Epidermal melanocyte (primary cell): ENCODE data around the gene PARP15.
"Not testable (repeated sequence)": the region's sequence is repeated elsewhere in the genome, so short reads cannot be mapped to it uniquely, and the experiment has no call there.

Experiments used
- DNase-seq: peaks from one replicate; pipeline ENCODE4 v3.0.0; 2011; ENCODE audit warnings: low spot score; ENCODE audit not compliant: insufficient read length

The PARP15 gene

DNA sequence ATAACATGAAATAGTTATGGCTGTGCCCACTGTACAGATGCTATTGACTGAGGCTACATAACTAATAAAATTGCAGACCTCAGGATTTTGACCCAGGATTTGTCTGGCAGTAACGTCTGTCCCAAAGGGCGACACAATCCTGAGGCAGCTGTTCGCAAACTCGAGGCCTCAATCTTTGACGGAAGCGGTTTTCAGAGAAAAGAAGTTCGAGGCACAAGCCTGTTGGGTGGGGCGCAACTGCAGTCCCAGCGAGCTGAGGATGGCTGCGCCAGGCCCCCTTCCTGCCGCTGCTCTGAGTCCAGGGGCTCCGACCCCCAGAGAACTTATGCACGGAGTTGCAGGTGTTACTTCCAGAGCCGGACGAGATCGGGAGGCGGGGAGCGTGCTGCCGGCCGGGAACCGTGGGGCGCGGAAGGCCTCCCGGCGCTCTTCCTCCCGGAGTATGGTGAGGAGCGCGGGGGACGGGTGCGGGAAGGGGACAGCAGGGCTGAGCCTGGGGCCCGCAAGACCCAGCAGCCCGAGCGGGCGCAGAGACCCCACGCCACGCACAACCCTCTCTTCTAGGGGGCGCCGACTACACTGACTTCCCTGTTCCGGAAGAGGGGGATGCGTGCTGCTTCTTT lies at the start of gene PARP15:
Gene PARP15, plus strand, starts transcription at position 242 of the 623 bp plus-strand sequence. Its CDS starts 18 bp downstream, at position 260.
- no peak for DNase-seq

DNA sequence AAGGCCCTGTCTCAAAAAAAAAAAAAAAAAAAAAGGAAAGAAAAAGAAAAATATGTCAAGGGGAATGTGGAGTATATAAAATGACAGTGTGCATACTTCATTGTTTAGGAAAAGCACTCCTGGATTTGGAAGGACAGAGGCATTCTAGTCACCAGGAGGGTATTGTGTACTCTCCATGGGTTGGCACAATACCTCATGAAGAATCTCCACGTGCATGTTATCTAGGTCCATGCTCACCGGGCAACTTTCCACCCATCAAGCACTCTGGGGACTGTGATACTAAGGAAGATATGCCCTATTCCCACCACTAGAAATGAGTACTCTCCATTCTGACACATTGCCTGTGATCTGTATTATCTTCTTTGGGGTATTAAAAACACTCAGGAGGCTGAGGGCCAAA lies 47.3 kb upstream of the PARP15 start:
- no peak for DNase-seq

DNA sequence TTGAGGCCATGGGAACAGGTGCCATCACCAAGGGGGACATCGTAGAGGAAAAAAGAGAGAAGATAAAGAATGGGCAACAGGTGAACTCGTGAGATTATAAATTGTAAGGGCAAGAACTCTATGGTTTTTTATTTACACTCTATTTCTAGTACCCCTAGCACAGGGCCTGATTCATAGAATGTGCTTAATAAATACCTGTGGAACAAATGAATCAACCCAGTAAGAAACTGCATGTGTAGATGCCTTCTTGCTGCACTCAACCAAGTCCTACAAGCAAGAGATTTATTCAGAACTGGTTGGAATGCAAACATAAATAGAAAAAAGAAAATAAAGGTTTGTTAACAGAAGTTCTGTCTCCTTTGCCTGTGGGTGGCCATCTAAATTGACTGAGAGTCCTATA lies 44.0 kb upstream of the PARP15 start:
- DNase-seq: no peak

DNA sequence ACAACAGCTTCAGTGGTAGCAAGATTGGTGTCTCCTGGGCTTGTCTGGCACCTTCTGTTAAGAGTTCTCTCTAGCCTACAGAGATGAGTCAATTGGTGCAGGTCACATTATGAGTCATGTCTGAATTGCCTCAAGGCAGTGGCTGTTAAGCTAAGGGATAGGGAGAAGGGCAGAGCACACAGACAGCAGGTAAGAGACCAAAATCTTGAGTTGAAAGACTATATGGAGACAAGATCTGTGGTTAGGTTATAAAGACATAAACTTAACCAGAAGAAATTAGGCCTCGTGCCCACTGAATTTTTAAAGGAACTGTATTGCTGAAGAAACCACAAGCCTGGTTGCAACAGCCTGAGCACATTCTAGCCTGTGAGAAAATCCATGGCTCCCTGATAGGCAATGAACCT lies 43.5 kb upstream of the PARP15 start:
- DNase-seq: peak; percentile 27

DNA sequence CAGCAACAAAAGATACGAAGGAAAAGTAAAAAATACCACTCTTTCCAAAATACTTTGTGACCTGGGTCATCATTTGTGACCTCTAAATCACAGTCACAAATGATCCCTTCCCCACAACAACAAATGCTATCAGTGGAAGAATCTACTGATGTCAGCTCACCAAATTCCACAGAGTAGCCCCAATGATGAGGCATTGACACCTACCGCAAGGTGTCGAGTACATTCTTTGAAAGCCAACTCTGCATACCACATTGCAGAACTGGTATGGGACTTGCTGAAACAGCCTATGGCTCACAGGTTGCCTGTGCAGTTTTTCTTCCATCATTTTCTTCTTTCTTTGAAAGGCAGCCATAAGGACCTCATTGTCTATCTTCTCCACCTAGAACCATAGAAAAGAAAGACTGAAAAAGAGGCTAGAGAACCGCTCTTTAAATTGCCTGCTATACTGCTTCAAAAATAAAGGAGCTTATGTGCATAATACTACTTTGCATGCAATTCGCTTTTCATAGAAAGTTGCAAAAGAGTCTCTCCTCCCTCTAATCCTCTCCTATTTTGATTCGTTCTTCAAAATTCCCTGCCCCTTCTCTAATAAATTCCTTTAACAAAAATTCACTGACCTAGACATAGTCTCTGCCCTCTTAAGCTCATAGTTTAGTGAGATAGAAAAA lies 41.4 kb upstream of the PARP15 start:
- DNase-seq: no peak

DNA sequence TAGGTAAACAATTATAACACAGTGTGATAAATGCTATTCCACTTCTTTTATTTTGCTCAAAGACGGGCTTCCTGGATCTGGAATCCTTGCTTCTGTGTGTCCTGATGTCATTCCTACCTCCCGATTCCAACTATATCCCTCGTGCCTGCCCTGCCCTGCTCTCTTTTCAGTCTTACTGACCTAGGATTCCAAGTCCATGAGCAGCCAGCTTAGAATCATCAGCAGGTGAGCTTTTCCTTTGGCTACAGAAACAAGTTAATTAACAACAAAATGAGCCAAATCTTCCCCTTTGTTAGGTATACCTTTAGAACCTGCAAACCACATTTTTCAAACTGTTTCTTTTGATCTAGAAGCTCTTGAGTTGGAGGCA lies 40.8 kb upstream of the PARP15 start:
- no peak for DNase-seq

DNA sequence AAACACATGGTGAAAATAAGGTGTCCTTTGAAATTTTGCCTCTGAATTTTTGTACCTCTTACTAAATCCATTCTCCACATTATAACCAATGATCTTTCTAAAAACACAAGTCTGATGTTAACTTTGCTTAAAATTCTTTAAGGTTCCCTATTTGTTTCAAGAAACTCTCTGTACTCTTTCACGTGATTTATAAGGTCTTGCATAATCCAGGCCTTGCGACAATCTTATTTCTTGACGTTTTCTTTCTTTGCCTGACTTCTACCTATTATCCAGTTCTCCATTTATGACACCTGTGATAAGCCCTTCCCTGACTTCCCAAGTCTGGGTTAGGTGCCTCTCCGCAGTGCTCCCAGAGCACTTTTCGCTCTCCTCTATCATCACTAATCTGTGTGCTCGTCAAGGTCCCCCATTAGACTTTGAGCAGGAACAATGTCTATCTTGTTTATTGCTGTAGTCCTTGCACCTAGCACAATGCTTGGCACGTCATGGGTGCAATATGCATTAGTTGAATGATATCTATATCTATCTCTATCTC lies 38.4 kb upstream of the PARP15 start:
- DNase-seq: no peak

DNA sequence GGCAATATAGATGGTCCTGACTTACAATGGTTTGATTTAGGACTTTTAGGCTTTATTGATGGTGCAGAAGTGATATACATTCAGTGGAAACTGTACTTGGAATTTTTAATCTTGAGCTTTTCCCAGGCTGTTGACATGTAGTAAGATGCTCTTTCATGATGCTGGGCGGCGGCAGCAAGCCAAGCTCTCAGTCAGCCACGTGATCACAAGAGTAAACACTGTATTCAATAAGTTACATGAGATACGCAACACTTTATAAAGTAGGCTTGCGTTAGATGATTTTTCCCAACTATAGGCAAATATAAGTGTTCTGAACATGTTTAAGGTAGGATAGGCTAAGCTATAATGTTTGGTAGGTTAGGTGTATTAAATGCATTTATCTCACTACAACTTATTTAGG lies 31.3 kb upstream of the PARP15 start:
- no peak for DNase-seq

DNA sequence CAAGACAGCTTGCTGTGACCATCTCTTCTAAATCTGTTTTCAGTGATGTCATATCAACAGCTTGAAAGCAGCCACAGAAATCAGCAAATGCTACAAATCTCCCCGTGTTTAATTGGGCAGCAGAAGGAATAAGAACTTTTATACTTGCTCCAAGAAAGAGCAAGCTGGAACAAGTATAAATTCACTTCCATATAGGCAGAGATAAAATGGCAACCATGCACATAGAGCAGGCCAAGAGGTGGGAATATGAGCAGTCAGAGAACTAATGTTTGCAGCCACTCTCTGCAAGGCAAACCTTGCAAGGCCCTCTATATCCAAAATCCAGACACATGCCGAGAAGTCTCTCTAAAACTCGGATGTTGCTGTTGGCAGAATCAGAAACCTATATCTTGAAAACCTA lies 29.4 kb upstream of the PARP15 start:
- no peak for DNase-seq

DNA sequence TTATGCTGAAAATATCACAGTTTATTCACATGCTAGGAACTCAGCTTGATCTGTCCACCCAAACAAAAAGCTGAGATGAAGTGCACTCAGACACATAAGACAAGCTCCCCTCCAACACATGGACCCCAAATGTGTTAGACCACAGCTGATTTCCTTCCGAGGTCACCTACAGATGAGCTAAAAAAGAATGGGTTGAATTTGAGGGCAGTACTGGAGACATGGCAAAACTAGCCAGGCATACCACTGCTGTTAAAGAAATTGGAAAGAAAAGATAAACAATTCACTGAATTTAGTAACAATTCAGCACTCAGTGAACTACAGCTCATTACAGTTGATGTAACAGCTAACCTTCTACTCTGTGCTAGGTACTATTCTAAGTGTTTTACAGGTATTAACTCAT lies 28.8 kb upstream of the PARP15 start:
- DNase-seq: no peak

DNA sequence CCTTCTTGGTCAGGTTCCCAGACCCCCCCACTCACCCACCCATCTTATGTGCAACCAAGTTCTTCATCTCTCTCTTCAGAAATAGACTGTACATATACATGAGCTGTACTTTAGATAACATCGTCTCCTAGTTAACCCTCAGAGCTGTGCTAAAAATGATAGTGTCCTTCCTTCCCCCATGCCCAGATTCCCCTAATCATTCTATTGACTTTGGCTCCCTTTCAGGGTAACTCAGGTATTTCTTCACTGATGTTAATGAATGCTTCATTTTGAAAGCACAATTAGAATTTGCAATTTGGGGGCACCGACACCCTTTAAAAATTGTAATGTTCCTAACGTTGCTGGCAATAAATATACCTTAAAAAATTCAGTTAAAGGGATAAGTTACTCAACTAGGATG lies 24.3 kb upstream of the PARP15 start:
- no peak for DNase-seq

DNA sequence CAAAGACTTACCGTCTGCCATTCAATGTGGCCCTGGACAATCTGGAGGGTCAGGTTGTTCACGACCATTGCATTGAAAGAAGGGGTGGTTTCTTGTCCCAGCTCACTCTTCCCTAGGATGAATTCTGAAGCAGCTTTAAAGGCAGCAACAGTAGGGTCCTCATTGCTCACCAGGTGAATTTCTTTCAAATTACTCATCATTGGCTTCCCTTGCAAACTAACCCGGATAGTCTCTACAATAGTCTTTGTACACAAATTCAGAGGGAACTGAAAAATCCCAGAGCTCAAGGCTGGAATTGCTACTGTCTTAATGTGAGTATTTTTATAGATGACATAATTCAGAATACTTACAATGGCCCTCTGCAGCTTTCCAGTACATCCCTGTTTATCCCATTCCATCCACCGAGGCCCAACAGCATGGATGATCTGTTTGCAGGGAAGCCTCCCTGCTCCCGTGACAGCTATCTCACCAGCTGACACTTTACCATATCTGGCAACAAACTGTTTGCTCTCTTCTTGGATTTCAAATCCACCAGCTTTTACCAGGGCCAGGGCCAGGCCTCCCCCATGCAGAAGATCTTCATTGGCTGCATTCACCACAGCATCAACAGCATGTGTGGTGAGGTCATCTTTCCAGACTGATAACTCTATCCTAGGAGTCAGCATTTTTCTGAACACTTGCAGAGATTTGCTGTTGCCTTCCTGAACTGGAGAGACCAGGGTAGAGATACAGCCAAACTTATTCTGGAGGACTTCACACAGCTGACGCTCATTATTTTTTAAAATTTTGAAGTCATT lies 22.0 kb upstream of the PARP15 start:
- DNase-seq: no peak

DNA sequence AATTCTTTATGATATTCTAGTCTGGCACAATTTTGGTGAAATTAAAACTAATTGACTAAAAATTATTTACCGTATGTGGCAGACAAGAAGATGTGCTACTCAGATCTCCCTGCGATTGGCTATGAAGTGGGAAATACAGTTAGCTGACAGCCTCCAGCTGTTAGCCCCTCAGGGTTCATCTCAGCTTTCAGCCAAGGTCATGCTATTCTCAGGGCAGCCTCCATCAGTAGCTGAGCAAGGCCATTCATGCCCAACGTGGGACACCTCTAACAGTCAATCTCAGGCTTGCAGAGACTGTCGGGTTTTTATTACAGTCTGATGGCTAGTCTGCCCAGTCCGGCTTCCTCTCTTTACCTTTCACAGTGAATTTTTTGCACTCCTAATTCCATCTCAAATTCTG lies 20.1 kb upstream of the PARP15 start:
- DNase-seq: no peak

DNA sequence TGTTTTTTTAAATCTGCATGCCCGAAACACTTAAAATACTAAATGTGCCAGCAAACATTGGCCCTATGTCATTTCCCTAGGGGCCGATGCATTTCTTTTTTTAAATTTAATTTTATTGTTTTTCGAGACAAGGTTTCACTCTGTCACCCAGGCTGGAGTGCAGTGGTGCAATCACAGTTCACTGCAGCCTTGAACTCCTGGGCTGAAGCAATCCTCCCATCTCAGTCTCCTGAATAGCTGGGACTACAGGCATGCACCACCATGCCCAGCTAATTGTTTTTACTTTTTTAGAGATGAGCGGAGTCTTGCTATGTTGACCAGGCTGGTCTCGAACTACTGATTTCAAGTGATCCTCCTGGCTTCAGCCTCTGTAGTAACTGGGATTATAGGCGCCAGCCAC lies 18.8 kb upstream of the PARP15 start:
- no peak for DNase-seq

DNA sequence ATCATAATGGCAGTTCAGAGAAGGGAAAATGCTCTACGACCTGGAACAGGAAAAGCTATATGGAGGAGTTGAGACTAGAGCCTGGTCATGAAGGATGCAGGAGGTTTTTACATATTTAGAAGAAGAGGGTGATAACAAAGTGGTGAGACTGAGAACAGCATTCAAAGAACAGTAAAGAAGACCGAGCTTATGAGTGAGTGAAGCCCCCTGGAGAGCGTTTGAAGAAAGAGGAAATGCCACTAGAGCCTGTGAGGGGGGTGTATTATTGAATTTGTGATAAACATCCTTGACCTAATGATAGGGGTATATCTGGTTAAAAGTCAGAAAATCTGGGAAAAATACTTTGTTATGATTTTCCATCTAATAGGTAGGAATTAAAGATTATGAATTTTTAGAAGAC lies 17.5 kb upstream of the PARP15 start:
- DNase-seq: no peak

DNA sequence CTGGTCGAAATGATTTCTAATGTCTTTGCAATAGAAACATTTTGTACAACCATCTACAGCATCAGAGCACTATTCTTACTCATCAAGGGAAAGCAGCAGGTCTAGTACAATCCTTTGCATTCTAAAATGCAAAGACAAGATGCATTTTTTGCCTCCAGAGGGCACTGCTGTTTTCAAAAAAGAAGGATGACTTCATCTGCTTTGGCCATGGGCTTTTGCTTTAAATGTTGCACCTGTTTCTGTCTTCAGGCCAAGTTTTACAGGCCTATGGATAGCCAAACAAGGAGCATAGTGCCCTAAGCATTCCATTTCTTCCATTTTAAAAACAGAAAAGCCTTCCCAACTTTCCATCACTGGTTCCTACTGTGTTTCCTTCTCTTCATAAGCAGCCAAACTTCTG lies 16.8 kb upstream of the PARP15 start:
- no peak for DNase-seq

DNA sequence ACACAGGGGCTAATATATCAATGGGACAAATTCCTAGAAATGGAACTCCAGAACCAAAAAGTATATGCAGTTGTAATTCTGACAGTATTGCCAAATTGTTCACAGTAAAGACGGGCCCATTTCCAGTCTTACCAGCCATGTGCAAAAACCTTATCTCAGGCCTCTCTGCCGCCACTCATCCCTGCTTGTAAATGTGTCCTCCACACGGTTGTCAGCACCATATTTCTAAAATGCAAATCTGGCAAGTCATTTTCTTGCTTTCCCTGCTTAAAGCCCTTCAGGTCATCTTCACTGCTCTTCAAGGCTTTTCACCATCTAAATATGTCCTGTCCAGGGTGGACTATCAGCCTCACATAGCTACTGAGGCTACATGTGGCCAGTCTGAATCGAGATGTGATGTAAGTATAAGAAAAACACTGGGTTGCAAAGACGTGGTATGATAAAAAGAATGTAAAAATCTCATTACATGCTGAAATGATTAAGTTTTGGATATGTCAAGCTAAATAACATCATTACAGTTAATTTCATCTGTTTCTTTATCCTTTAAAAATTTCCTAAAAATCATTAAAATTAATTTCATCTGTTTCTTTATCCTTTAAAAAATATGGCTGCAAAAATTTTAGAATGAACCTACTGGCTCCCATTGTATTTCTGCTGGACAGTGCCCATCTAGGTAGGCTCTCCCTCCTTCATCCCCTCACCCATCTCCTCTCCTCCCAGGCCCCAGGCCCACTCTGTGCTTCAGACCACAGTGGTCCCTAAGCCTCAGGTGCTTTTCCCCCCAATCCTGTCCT lies 14.3 kb upstream of the PARP15 start:
- DNase-seq: no peak

DNA sequence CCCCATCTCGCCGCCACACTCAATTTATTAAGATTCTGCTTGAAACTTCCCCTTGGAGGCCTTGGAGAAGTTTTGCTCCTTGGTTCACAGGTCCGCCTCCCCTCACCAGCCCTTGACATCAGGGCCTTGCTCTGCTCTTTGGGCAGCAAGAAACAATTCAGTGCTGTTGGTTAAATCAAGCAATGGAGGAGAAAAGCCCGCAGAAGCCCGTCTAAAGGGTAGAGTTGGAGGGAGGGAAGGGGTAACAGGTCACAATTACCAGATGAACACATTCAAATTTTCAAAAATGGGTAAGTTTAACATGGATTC lies 13.8 kb upstream of the PARP15 start:
- DNase-seq: no peak

DNA sequence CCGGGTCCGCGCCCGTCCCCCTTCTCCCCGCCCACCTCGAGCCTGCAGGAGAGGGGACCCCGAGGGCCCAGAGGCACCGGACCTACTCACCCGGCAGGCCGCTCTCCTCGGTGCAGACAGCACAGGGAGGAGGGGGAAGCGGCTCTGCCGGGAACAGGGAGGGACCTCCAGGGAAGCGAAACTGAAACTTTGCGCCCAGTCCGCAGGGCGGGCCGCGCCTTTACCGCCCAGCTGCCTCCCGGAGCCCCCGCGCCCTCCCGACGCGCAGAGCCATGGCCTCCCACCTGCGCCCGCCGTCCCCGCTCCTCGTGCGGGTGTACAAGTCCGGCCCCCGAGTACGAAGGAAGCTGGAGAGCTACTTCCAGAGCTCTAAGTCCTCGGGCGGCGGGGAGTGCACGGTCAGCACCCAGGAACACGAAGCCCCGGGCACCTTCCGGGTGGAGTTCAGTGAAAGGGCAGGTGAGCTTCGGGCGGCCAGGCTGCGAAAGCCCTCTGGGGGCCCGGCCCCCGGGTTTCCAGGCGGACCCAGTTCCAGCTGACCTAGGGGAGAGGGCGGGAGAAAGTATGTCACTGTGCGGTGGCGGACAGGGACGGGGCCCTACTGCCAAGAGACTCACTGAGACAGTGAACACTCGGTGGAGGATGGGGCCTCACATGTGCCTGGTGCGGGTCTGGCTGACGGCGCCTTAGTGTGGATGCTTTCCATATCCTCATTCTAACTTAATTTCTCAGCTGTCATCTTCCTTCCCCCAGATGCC lies 13.1 kb upstream of the PARP15 start, which contains the start of the genes DTX3L and PARP9:
Gene DTX3L, plus strand, starts transcription at position 184 of the 758 bp plus-strand sequence. Its CDS starts 89 bp downstream, at position 273.
Gene PARP9, minus strand, starts transcription at position 146 of the 758 bp plus-strand sequence. CDS start 4,680 bp downstream, outside the sequence.
- DNase-seq: peak; percentile 59

DNA sequence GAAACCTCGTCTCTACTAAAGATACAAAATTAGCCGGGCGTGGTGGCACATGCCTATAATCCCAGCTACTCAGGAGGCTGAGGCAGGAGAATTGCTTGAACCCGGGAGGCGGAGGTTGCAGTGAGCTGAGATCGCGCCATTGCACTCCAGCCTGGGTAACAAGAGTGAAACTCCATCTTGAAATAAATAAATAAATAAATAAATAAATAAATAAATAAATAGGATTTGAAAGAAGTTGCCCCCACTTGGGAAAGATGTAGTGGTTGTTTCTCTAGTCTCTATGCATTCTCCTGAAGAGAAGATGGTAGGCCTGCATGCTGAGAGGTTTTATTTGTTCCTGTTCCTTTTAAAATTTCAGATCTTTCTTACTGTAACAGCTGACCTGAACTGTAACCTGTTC lies 9.3 kb upstream of the PARP15 start:
- DNase-seq: not testable (repeated sequence)

DNA sequence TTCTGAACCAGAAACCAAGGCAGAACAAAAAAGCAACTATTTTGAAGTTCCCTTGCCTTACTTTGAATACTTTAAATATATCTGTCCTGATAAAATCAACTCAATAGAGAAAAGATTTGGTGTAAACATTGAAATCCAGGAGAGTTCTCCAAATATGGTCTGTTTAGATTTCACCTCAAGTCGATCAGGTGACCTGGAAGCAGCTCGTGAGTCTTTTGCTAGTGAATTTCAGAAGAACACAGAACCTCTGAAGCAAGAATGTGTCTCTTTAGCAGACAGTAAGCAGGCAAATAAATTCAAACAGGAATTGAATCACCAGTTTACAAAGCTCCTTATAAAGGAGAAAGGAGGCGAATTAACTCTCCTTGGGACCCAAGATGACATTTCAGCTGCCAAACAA lies 8.7 kb upstream of the PARP15 start:
- no peak for DNase-seq
